Pancreas (tissue), 10 donors: ENCODE data around the gene JMY. TPM values are rescaled to one million over a fixed set of nuclear protein-coding genes. Genes with fewer than 3 reads are reported as not detected.
A peak's percentile ranks its signal among the peaks of the same experiment; 100 is the strongest.

Experiments used
- ATAC-seq, 4 donors: fragments of 200-7000 bp; cut with Tn5 transposase; one replicate each; pipeline versions ENCODE4 v1.8.0 to v1.9.1; 2020; ENCODE audit warnings: mild to moderate bottlenecking in 4 of 4, moderate library complexity in 4 of 4
- DNase-seq, 6 donors: peaks; one replicate each; pipeline ENCODE4 v3.0.0-alpha.2; 2020
- FAIRE-seq: peaks from 2 replicates; lab custom pipeline; 2012; peaks lifted over from hg19 to GRCh38; lab: Jason Lieb, UNC
- H3K27ac ChIP-seq, 4 donors: fragments of 200-600 bp; sonication (generic); 1 replicate in 3 of 4; 2 replicates in 1 of 4; pipeline versions ENCODE4 v1.5.0 to v1.8.0; 2020
- H3K27me3 ChIP-seq, 4 donors: fragments of 200-600 bp; one replicate each; pipeline ENCODE4 v1.8.0; 2021
- H3K36me3 ChIP-seq, 3 donors: fragments of 200-600 bp; sonication (generic) in 1 of 3; one replicate each; pipeline versions ENCODE4 v1.5.0 to v1.8.0; 2020 to 2021
- H3K4me1 ChIP-seq, 3 donors: fragments of 200-600 bp; one replicate each; pipeline ENCODE4 v1.8.0; 2021
- H3K4me3 ChIP-seq, 4 donors: fragments of 200-600 bp; sonication (generic) in 2 of 4; one replicate each; pipeline versions ENCODE4 v1.5.0 to v1.8.0; 2020 to 2021
- H3K9me3 ChIP-seq, 4 donors: fragments of 200-600 bp; one replicate each; pipeline ENCODE4 v1.8.0; 2021
- WGBS, 2 donors: extraction: QIAGEN DNeasy Blood & Tissue Kit; methylation state at CpG; one replicate each; pipeline ENCODE4 v1.1.7; 2013; 5-methylcytosine and 5-hydroxymethylcytosine counted together
- intact Hi-C, 3 donors: fragments of 100-400 bp; cut with DNase I; formaldehyde crosslinking; loops; one replicate each; pipeline versions ENCODE4 v1.11.1 to v1.14.2; 2022
- polyA plus RNA-seq, 2 donors: library from polyadenylated mRNA; stranded (reverse); fragments of 200-250 nt; gene quantifications; one replicate each; pipeline ENCODE4 v1.2.3, GENCODE V29; 2013
- total RNA-seq, 6 donors: library from RNA; stranded (reverse); fragmentation: NEBNext Ultra II Directional in 4 of 6; extraction: Animal tissue kit (Norgen Biotek cat#: 25700) in 4 of 6; gene quantifications; one replicate each; pipeline versions ENCODE4 v1.2.1 to v1.2.4, GENCODE V29; 2021 to 2023
- TF ChIP-seq, protein P1 (sequence below), 4 donors: fragments of 200-600 bp; sonication (generic) in 3 of 4; IDR thresholded peaks; one replicate each; pipeline versions ENCODE4 v1.5.0 to v1.8.0; 2021; ENCODE audit warnings: antibody characterized with exemption in 4 of 4
- donor health status: healthy with polysubstance abuse.
- donor health status: DM: no; HTN: no; CAD: no; lungs with moderate emphysema.
- donor health status: DM: no; HTN: no; CAD: no.
- donor health status: control.
- donor health status: control.
- donor health status: Bipolar disorder and iron deficiency.
- donor health status: DM: yes; HTN: yes; CAD: no.
- donor health status: DM: no; HTN: no; CAD: no.
- donor health status: DM: no; HTN: no; CAD: no.
- donor health status: DM: yes; HTN: yes; CAD: no.

JMY gene
- total and polyA plus RNA-seq, 8 donors: 3.4 to 11.2 (median 6.9) TPM

DNA sequence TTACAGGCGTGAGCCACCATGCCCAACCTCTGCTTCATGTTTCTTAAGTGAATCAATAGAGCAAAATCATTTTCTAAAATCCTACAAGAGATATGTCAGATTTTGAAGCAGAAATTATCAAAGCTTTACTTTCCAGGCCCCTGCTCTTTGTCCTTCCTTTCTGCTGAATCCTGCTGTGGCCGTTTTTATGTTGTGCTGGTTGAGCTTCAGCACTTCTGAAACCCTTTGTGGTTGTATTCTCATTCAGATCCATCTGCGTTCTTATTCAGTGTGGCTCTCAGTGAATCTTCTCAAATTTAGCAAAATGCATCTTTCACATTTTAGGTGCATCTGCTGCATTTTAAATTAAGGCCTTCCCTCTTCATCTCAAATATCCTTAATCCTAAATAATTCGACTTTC lies 26.0 kb downstream of the JMY start:
- Histone ChIP-seq H3K4me1 (no peaks in the 10 kb centered on the region), H3K36me3 (no peaks in the 10 kb centered on the region), H3K27ac (no peak overlapping the region), H3K9me3 (no peaks in the 10 kb centered on the region), H3K27me3 (no peaks in the 10 kb centered on the region), H3K4me3 (no peak overlapping the region)
- intact Hi-C loops: no loop called here
- WGBS, 2 donors: 74 to 85% methylated on average over 4 of the region's 4 CpGs
- no peak for ATAC-seq
- no peak for FAIRE-seq
- DNase-seq: no peak
- TF ChIP-seq, protein P1, sequence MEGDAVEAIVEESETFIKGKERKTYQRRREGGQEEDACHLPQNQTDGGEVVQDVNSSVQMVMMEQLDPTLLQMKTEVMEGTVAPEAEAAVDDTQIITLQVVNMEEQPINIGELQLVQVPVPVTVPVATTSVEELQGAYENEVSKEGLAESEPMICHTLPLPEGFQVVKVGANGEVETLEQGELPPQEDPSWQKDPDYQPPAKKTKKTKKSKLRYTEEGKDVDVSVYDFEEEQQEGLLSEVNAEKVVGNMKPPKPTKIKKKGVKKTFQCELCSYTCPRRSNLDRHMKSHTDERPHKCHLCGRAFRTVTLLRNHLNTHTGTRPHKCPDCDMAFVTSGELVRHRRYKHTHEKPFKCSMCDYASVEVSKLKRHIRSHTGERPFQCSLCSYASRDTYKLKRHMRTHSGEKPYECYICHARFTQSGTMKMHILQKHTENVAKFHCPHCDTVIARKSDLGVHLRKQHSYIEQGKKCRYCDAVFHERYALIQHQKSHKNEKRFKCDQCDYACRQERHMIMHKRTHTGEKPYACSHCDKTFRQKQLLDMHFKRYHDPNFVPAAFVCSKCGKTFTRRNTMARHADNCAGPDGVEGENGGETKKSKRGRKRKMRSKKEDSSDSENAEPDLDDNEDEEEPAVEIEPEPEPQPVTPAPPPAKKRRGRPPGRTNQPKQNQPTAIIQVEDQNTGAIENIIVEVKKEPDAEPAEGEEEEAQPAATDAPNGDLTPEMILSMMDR (IDR thresholded peaks at IDR 0.05): no peak

- FAIRE-seq (no peak), DNase-seq (no peak), ATAC-seq (no peak)
- Histone ChIP-seq H3K9me3 (no peaks in the 10 kb centered on the region), H3K4me3 (no peak overlapping the region), H3K27me3 (no peaks in the 10 kb centered on the region), H3K4me1 (no peaks in the 10 kb centered on the region), H3K36me3 (no peaks in the 10 kb centered on the region), H3K27ac (no peak overlapping the region)
- WGBS, 2 donors: 91% methylated on average over 7 of the region's 7 CpGs
- intact Hi-C loops: no loop called here
- TF ChIP-seq, protein P1 (IDR thresholded peaks at IDR 0.05): no peak
These were observed 27.4 kb downstream of the JMY start for GRCh38 chr5:79263290-79263689.

- DNase-seq (no peak), FAIRE-seq (no peak), ATAC-seq (no peak)
- peaks cover 0 to 3% (median 0%) of the 10 kb centered on the region in 3 donors for H3K4me1 ChIP-seq
- intact Hi-C loops: no loop called here
- no peaks in the 10 kb centered on the region for H3K36me3 ChIP-seq
- H3K9me3 ChIP-seq: no peaks in the 10 kb centered on the region
- H3K27ac ChIP-seq: no peak overlapping the region
- H3K27me3 ChIP-seq: no peaks in the 10 kb centered on the region
- TF ChIP-seq, protein P1 (IDR thresholded peaks at IDR 0.05): no peak
- no peak overlapping the region for H3K4me3 ChIP-seq
These were observed 31.2 kb downstream of the JMY start for GRCh38 chr5:79267180-79267579.

- Histone ChIP-seq H3K9me3 (no peaks in the 10 kb centered on the region), H3K4me1 (peaks cover 0 to 3% (median 0%) of the 10 kb centered on the region in 3 donors), H3K4me3 (no peak overlapping the region), H3K27ac (no peak overlapping the region), H3K27me3 (no peaks in the 10 kb centered on the region), H3K36me3 (no peaks in the 10 kb centered on the region)
- ATAC-seq (peak in 1 of 4 donors; percentile 58), DNase-seq (no peak), FAIRE-seq (no peak)
- TF ChIP-seq, protein P1 (IDR thresholded peaks at IDR 0.05): no peak
- 93 to 94% methylated on average over 3 of the region's 3 CpGs for WGBS, 2 donors
- intact Hi-C loops: no loop called here
These were observed 33.8 kb downstream of the JMY start for GRCh38 chr5:79269733-79270166.

- TF ChIP-seq, protein P1 (IDR thresholded peaks at IDR 0.05): no peak
- intact Hi-C loops: no loop called here
- WGBS, 2 donors: 99 to 100% methylated on average over 4 of the region's 4 CpGs
- Histone ChIP-seq H3K4me3 (no peak overlapping the region), H3K27me3 (no peaks in the 10 kb centered on the region), H3K27ac (no peak overlapping the region), H3K9me3 (no peaks in the 10 kb centered on the region), H3K4me1 (peaks cover 0 to 5% (median 3%) of the 10 kb centered on the region in 3 donors), H3K36me3 (no peaks in the 10 kb centered on the region)
- no peak for DNase-seq
- ATAC-seq: no peak
- no peak for FAIRE-seq
These were observed 37.4 kb downstream of the JMY start for GRCh38 chr5:79273341-79273740.
